PC-3 (cell line): ENCODE results near the gene ANAPC7. TPM values are rescaled to one million over a fixed set of nuclear protein-coding genes. Genes with fewer than 3 reads are reported as not detected.
"Not testable (repeated sequence)": the region's sequence is repeated elsewhere in the genome, so short reads cannot be mapped to it uniquely, and the experiment has no call there.

ENCODE experiments used
- ATAC-seq: fragments of 200-7000 bp; cut with Tn5 transposase; 2 replicates; pipeline ENCODE4 v1.9.1; 2020; ENCODE audit warnings: mild to moderate bottlenecking, moderate library complexity
- BruUV-seq: library from RNA; stranded (reverse); fragments of 400-500 nt; replicated peaks from 2 replicates; lab custom pipeline; 2021; lab: Mats Ljungman, UMichigan
- CTCF ChIA-PET: fragments of 300-600 bp; sonication (Branson Sonifier 250); formaldehyde crosslinking; loops from one replicate; lab custom pipeline; 2022; ENCODE audit warnings: antibody characterized with exemption; lab: Charles Lee
- POLR2A ChIA-PET: fragments of 300-600 bp; sonication (Branson Sonifier 250); formaldehyde crosslinking; loops from one replicate; lab custom pipeline; 2022; ENCODE audit warnings: antibody characterized with exemption; ENCODE audit not compliant: unreplicated experiment; lab: Charles Lee
- DNase-seq: peaks from one replicate; pipeline ENCODE4 v3.0.0-alpha.2; 2015
- H2AFZ ChIP-seq: fragments of 300-600 bp; sonication (generic); 2 replicates; pipeline ENCODE4 v1.6.0; 2016; ENCODE audit warnings: antibody characterized with exemption, low read length
- H3F3A ChIP-seq: fragments of 300-600 bp; sonication (generic); one replicate; pipeline ENCODE4 v1.6.0; 2017; ENCODE audit warnings: antibody characterized with exemption, low read length, control low read depth, mild to moderate bottlenecking; ENCODE audit not compliant: unreplicated experiment
- H3K27ac ChIP-seq: fragments of 300-600 bp; sonication (generic); 2 replicates; pipeline ENCODE4 v1.5.1; 2016; ENCODE audit warnings: mild to moderate bottlenecking, low read length
- H3K27me3 ChIP-seq: fragments of 300-600 bp; sonication (generic); 2 replicates; pipeline ENCODE4 v1.6.1; 2016; ENCODE audit warnings: low read length, mixed read lengths
- H3K36me3 ChIP-seq: fragments of 300-600 bp; sonication (generic); 2 replicates; pipeline ENCODE4 v1.6.1; 2016; ENCODE audit warnings: low read depth, mixed run types, low read length, mixed read lengths
- H3K4me1 ChIP-seq: fragments of 300-600 bp; sonication (generic); 2 replicates; pipeline ENCODE4 v1.5.1; 2016; ENCODE audit warnings: low read length; ENCODE audit not compliant: insufficient read depth
- H3K4me2 ChIP-seq: fragments of 300-600 bp; sonication (generic); 2 replicates; pipeline ENCODE4 v1.6.0; 2016; ENCODE audit warnings: low read length
- H3K4me3 ChIP-seq: fragments of 300-600 bp; sonication (generic); 2 replicates; pipeline ENCODE4 v1.5.1; 2016; ENCODE audit warnings: mild to moderate bottlenecking, low read length, mixed read lengths
- H3K79me2 ChIP-seq: fragments of 300-600 bp; sonication (generic); 2 replicates; pipeline ENCODE4 v1.6.1; 2017; ENCODE audit warnings: low read length, mixed read lengths
- H3K9ac ChIP-seq: fragments of 300-600 bp; sonication (generic); 2 replicates; pipeline ENCODE4 v1.6.0; 2016; ENCODE audit warnings: mild to moderate bottlenecking, low read length
- H3K9me2 ChIP-seq: fragments of 300-600 bp; sonication (generic); replicated peaks from 2 replicates; pipeline ENCODE4 v1.6.1; 2016; ENCODE audit warnings: mixed run types, low read length, mixed read lengths
- H3K9me3 ChIP-seq: fragments of 300-600 bp; sonication (generic); 2 replicates; pipeline ENCODE4 v1.6.1; 2016; ENCODE audit warnings: low read length, mixed read lengths
- H4K20me1 ChIP-seq: fragments of 300-600 bp; sonication (generic); 2 replicates; pipeline ENCODE4 v1.6.1; 2016; ENCODE audit warnings: low read length, mixed read lengths
- CTCF ChIP-seq: fragments of 300-600 bp; sonication (generic); conservative IDR thresholded peaks from 2 replicates; pipeline ENCODE4 v1.5.1; 2017; ENCODE audit warnings: antibody characterized with exemption, low read depth, mild to moderate bottlenecking, low read length
- EZH2 ChIP-seq: fragments of 300-600 bp; sonication (generic); IDR thresholded peaks from one replicate; pipeline ENCODE4 v1.6.1; 2017; ENCODE audit warnings: antibody characterized with exemption, mild to moderate bottlenecking, low read length; ENCODE audit not compliant: unreplicated experiment
- EZH2phosphoT487 ChIP-seq: fragments of 300-600 bp; sonication (generic); IDR thresholded peaks from 2 replicates; pipeline ENCODE4 v1.6.1; 2018; ENCODE audit warnings: mild to moderate bottlenecking, antibody characterized with exemption, low read length, borderline replicate concordance
- intact Hi-C: fragments of 100-400 bp; cut with micrococcal nuclease; formaldehyde crosslinking; loops from 2 replicates; pipeline ENCODE4 v1.9.0; 2023
- total RNA-seq: library from RNA; depleted of rRNA; stranded (reverse); fragments of >200 nt; gene quantifications from 2 replicates; pipeline ENCODE4 v1.2.3, GENCODE V29; 2014

ANAPC7 gene
- total RNA-seq, 1 experiment from 2014 or later = 80.5 TPM

- Histone ChIP-seq H3K4me2 (no peak overlapping the region), H3F3A (no peaks in the 10 kb centered on the region), H3K36me3 (peaks cover 72% of the 10 kb centered on the region), H3K9ac (no peak overlapping the region), H2AFZ (no peak overlapping the region), H3K4me3 (no peak overlapping the region), H4K20me1 (no peaks in the 10 kb centered on the region), H3K79me2 (peaks cover 4% of the 10 kb centered on the region; the same call in 1 of the 2 replicates), H3K9me3 (no peaks in the 10 kb centered on the region), H3K27me3 (no peaks in the 10 kb centered on the region), H3K4me1 (0 out of 2 replicates have a peak, but pooled peaks cover under 1% of the 10 kb centered on the region), H3K27ac (no peak overlapping the region), H3K9me2 (no peaks in the 10 kb centered on the region)
- ChIA-PET CTCF (no interaction called here), POLR2A (interaction anchor here (0.6 to 0.7 kb wide), 2 partner anchors 10 to 30 kb away, joined by 3 to 5 read pairs; no protein-coding TSS in a partner anchor)
- no peak for DNase-seq
- BruUV-seq = no TSS peak
- TF ChIP-seq EZH2 = no peak
- no peak for TF ChIP-seq CTCF
- no peak for ATAC-seq
- intact Hi-C loops = no loop called here
Observed at GRCh38 chr12:110379197-110379596, 24.3 kb downstream of the ANAPC7 start.

- H3K79me2 ChIP-seq, H3F3A ChIP-seq, H3K9ac ChIP-seq, ATAC-seq, H2AFZ ChIP-seq, H3K27me3 ChIP-seq, H3K9me3 ChIP-seq, DNase-seq, H3K9me2 ChIP-seq, H3K4me1 ChIP-seq, intact Hi-C loops, H3K27ac ChIP-seq, BruUV-seq, H4K20me1 ChIP-seq, H3K4me3 ChIP-seq, CTCF ChIA-PET, H3K4me2 ChIP-seq: not testable (repeated sequence)
- H3K36me3 ChIP-seq = peaks cover 80% of the 10 kb centered on the region
- POLR2A ChIA-PET = interaction anchor here (0.5 kb wide), 1 partner anchor 461 kb away, joined by 18 read pairs; no protein-coding TSS in a partner anchor
Observed at GRCh38 chr12:110378131-110378790, 25.2 kb downstream of the ANAPC7 start.

- Histone ChIP-seq H3K9me3 (no peaks in the 10 kb centered on the region), H3K4me1 (no peaks in the 10 kb centered on the region), H3K79me2 (no peaks in the 10 kb centered on the region), H2AFZ (no peak overlapping the region), H3K9me2 (no peaks in the 10 kb centered on the region), H3K36me3 (peaks cover 69% of the 10 kb centered on the region), H3K27me3 (no peaks in the 10 kb centered on the region), H3K9ac (no peak overlapping the region), H3K4me2 (no peak overlapping the region), H3K27ac (no peak overlapping the region), H4K20me1 (no peaks in the 10 kb centered on the region), H3K4me3 (no peak overlapping the region), H3F3A (no peaks in the 10 kb centered on the region)
- BruUV-seq = no TSS peak
- POLR2A ChIA-PET = interaction anchor here (0.6 kb wide), 1 partner anchor 274 kb away, joined by 34 read pairs; no protein-coding TSS in a partner anchor
- intact Hi-C loops = no loop called here
- ATAC-seq (no peak), DNase-seq (no peak)
- CTCF ChIA-PET = no interaction called here
- TF ChIP-seq EZH2 (no peak), EZH2phosphoT487 (no peak), CTCF (no peak)
Observed at GRCh38 chr12:110373962-110374611, 29.4 kb downstream of the ANAPC7 start.
